PC-3 (cell line): ENCODE results near the gene PGP. TPM values are rescaled to one million over a fixed set of nuclear protein-coding genes. Genes with fewer than 3 reads are reported as not detected.

Experiments used
- ATAC-seq: fragments of 200-7000 bp; cut with Tn5 transposase; 2 replicates; pipeline ENCODE4 v1.9.1; 2020; ENCODE audit warnings: mild to moderate bottlenecking, moderate library complexity
- BruUV-seq: library from RNA; stranded (reverse); fragments of 400-500 nt; replicated peaks from 2 replicates; lab custom pipeline; 2021; lab: Mats Ljungman, UMichigan
- CTCF ChIA-PET: fragments of 300-600 bp; sonication (Branson Sonifier 250); formaldehyde crosslinking; loops from one replicate; lab custom pipeline; 2022; ENCODE audit warnings: antibody characterized with exemption; lab: Charles Lee
- POLR2A ChIA-PET: fragments of 300-600 bp; sonication (Branson Sonifier 250); formaldehyde crosslinking; loops from one replicate; lab custom pipeline; 2022; ENCODE audit warnings: antibody characterized with exemption; ENCODE audit not compliant: unreplicated experiment; lab: Charles Lee
- DNase-seq: peaks from one replicate; pipeline ENCODE4 v3.0.0-alpha.2; 2015
- H2AFZ ChIP-seq: fragments of 300-600 bp; sonication (generic); 2 replicates; pipeline ENCODE4 v1.6.0; 2016; ENCODE audit warnings: antibody characterized with exemption, low read length
- H3F3A ChIP-seq: fragments of 300-600 bp; sonication (generic); one replicate; pipeline ENCODE4 v1.6.0; 2017; ENCODE audit warnings: antibody characterized with exemption, low read length, control low read depth, mild to moderate bottlenecking; ENCODE audit not compliant: unreplicated experiment
- H3K27ac ChIP-seq: fragments of 300-600 bp; sonication (generic); 2 replicates; pipeline ENCODE4 v1.5.1; 2016; ENCODE audit warnings: mild to moderate bottlenecking, low read length
- H3K27me3 ChIP-seq: fragments of 300-600 bp; sonication (generic); 2 replicates; pipeline ENCODE4 v1.6.1; 2016; ENCODE audit warnings: low read length, mixed read lengths
- H3K36me3 ChIP-seq: fragments of 300-600 bp; sonication (generic); 2 replicates; pipeline ENCODE4 v1.6.1; 2016; ENCODE audit warnings: low read depth, mixed run types, low read length, mixed read lengths
- H3K4me1 ChIP-seq: fragments of 300-600 bp; sonication (generic); 2 replicates; pipeline ENCODE4 v1.5.1; 2016; ENCODE audit warnings: low read length; ENCODE audit not compliant: insufficient read depth
- H3K4me2 ChIP-seq: fragments of 300-600 bp; sonication (generic); 2 replicates; pipeline ENCODE4 v1.6.0; 2016; ENCODE audit warnings: low read length
- H3K4me3 ChIP-seq: fragments of 300-600 bp; sonication (generic); 2 replicates; pipeline ENCODE4 v1.5.1; 2016; ENCODE audit warnings: mild to moderate bottlenecking, low read length, mixed read lengths
- H3K79me2 ChIP-seq: fragments of 300-600 bp; sonication (generic); 2 replicates; pipeline ENCODE4 v1.6.1; 2017; ENCODE audit warnings: low read length, mixed read lengths
- H3K9ac ChIP-seq: fragments of 300-600 bp; sonication (generic); 2 replicates; pipeline ENCODE4 v1.6.0; 2016; ENCODE audit warnings: mild to moderate bottlenecking, low read length
- H3K9me2 ChIP-seq: fragments of 300-600 bp; sonication (generic); replicated peaks from 2 replicates; pipeline ENCODE4 v1.6.1; 2016; ENCODE audit warnings: mixed run types, low read length, mixed read lengths
- H3K9me3 ChIP-seq: fragments of 300-600 bp; sonication (generic); 2 replicates; pipeline ENCODE4 v1.6.1; 2016; ENCODE audit warnings: low read length, mixed read lengths
- H4K20me1 ChIP-seq: fragments of 300-600 bp; sonication (generic); 2 replicates; pipeline ENCODE4 v1.6.1; 2016; ENCODE audit warnings: low read length, mixed read lengths
- CTCF ChIP-seq: fragments of 300-600 bp; sonication (generic); conservative IDR thresholded peaks from 2 replicates; pipeline ENCODE4 v1.5.1; 2017; ENCODE audit warnings: antibody characterized with exemption, low read depth, mild to moderate bottlenecking, low read length
- EZH2 ChIP-seq: fragments of 300-600 bp; sonication (generic); IDR thresholded peaks from one replicate; pipeline ENCODE4 v1.6.1; 2017; ENCODE audit warnings: antibody characterized with exemption, mild to moderate bottlenecking, low read length; ENCODE audit not compliant: unreplicated experiment
- EZH2phosphoT487 ChIP-seq: fragments of 300-600 bp; sonication (generic); IDR thresholded peaks from 2 replicates; pipeline ENCODE4 v1.6.1; 2018; ENCODE audit warnings: mild to moderate bottlenecking, antibody characterized with exemption, low read length, borderline replicate concordance
- intact Hi-C: fragments of 100-400 bp; cut with micrococcal nuclease; formaldehyde crosslinking; loops from 2 replicates; pipeline ENCODE4 v1.9.0; 2023
- total RNA-seq: library from RNA; depleted of rRNA; stranded (reverse); fragments of >200 nt; gene quantifications from 2 replicates; pipeline ENCODE4 v1.2.3, GENCODE V29; 2014

PGP gene
- total RNA-seq, 1 experiment from 2014 or later, result 46.0 TPM

- ChIA-PET CTCF (no interaction called here), POLR2A (no interaction called here)
- TF ChIP-seq EZH2, result no peak
- Histone ChIP-seq H3K36me3 (no peaks in the 10 kb centered on the region), H3K9me3 (no peaks in the 10 kb centered on the region), H4K20me1 (0 out of 2 replicates have a peak, but pooled peaks cover 4% of the 10 kb centered on the region), H3K27ac (no peak overlapping the region), H3K4me2 (no peak overlapping the region), H3K4me1 (peaks cover 26% of the 10 kb centered on the region), H2AFZ (no peak overlapping the region), H3K27me3 (no peaks in the 10 kb centered on the region), H3K4me3 (no peak overlapping the region), H3K79me2 (peaks cover 37% of the 10 kb centered on the region), H3F3A (no peaks in the 10 kb centered on the region), H3K9ac (no peak overlapping the region), H3K9me2 (no peaks in the 10 kb centered on the region)
- ATAC-seq (no peak), DNase-seq (no peak)
- intact Hi-C loops, result no loop called here
- no TSS peak for BruUV-seq
Measured at GRCh38 chr16:2207872-2208271, 6.8 kb downstream of the PGP start.

DNA sequence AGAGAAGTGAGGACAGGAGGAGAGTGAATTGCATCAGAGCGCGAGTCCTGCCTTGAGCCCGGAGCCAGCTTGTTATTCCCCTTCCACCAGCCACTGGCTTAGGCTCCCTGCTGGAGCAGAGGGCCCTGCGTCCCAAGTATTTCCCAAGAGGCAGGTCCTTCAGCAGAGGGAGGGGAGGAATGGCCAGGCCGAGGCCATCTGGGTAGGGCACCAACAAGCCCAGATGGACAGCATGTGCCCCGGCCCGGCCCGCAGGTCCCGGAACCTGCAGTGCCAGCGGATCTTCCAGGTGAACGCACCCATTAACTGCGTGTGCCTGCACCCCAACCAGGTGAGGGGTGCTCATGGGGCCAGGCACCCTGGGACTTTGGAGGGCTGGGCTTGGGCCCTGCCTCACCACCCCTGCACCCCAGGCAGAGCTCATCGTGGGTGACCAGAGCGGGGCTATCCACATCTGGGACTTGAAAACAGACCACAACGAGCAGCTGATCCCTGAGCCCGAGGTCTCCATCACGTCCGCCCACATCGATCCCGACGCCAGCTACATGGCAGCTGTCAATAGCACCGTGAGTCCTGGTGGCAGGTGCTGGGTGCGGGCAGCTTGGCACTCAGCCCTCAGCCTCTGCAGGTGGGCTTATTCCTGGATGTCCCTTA, 7.7 kb downstream of the PGP start:
- Histone ChIP-seq H3K27me3 (no peaks in the 10 kb centered on the region), H3K4me1 (peaks cover 16% of the 10 kb centered on the region), H3K9me3 (no peaks in the 10 kb centered on the region), H2AFZ (no peak overlapping the region), H4K20me1 (no peaks in the 10 kb centered on the region), H3F3A (no peaks in the 10 kb centered on the region), H3K4me2 (peak overlapping the region; percentile 96), H3K27ac (no peak overlapping the region), H3K9me2 (no peaks in the 10 kb centered on the region), H3K79me2 (peaks cover 28% of the 10 kb centered on the region), H3K4me3 (peak overlapping the region; percentile 85; the same call in 1 of the 2 replicates), H3K9ac (no peak overlapping the region), H3K36me3 (no peaks in the 10 kb centered on the region)
- no peak for DNase-seq
- BruUV-seq, result no TSS peak
- intact Hi-C loops, result no loop called here
- CTCF ChIA-PET, result interaction anchor here (0.5 kb wide), 1 partner anchor 11 kb away, joined by 4 read pairs; no protein-coding TSS in a partner anchor
- POLR2A ChIA-PET, result no interaction called here
- ATAC-seq, result no peak
- TF ChIP-seq EZH2, result no peak
- no peak for TF ChIP-seq CTCF
- no peak for TF ChIP-seq EZH2phosphoT487

DNA sequence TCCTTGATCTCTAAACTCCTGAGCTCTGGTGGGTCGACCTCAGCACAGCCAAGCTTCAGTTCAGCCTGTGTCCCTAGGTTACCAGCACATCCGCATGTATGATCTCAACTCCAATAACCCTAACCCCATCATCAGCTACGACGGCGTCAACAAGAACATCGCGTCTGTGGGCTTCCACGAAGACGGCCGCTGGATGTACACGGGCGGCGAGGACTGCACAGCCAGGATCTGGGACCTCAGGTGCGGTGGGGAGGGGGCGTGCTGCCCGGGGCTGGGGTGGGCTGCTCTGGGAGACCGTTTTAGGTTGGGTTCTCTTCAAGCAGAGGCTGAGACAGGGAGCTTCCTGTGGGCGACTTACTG, 8.2 kb downstream of the PGP start:
- no peaks in the 10 kb centered on the region for H3K9me3 ChIP-seq
- no peaks in the 10 kb centered on the region for H4K20me1 ChIP-seq
- no peaks in the 10 kb centered on the region for H3K27me3 ChIP-seq
- POLR2A ChIA-PET, result no interaction called here
- BruUV-seq, result no TSS peak
- ATAC-seq (no peak), DNase-seq (no peak)
- H3K4me2 ChIP-seq, result peak overlapping the region; percentile 96
- no peaks in the 10 kb centered on the region for H3K36me3 ChIP-seq
- peaks cover 14% of the 10 kb centered on the region for H3K4me1 ChIP-seq
- H3K9ac ChIP-seq, result peak overlapping the region; percentile 96
- H3K4me3 ChIP-seq, result peak overlapping the region; percentile 85
- CTCF ChIA-PET, result interaction anchor here (0.5 kb wide), 1 partner anchor 10 kb away, joined by 4 read pairs; no protein-coding TSS in a partner anchor
- H3K79me2 ChIP-seq, result peaks cover 25% of the 10 kb centered on the region
- intact Hi-C loops, result no loop called here
- H3K27ac ChIP-seq, result no peak overlapping the region
- H2AFZ ChIP-seq, result no peak overlapping the region
- TF ChIP-seq EZH2phosphoT487 (no peak), CTCF (no peak), EZH2 (no peak)
- no peaks in the 10 kb centered on the region for H3F3A ChIP-seq
- H3K9me2 ChIP-seq, result no peaks in the 10 kb centered on the region
